ENCODE data around the gene NRSN1.

DNA sequence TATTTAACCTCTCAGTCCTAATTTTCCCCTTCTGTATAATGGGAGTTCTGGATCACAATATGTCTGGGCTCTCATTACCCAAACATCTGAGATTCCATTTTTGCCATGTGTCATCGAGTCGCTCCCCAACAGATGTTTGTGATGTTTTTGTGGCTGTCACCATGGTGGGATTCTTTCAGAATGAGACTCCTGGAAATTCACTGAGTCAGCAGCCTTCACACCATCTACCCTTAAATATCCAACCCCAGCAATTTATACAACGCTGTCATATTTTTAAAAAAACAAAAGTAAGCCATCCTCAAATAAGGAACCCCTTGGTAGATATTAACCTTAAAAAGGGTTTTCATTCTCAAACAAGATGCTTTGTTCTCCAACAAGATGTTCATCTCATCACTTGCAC is 20.9 kb downstream of the NRSN1 start:
- TF ChIP-seq, protein P1, sequence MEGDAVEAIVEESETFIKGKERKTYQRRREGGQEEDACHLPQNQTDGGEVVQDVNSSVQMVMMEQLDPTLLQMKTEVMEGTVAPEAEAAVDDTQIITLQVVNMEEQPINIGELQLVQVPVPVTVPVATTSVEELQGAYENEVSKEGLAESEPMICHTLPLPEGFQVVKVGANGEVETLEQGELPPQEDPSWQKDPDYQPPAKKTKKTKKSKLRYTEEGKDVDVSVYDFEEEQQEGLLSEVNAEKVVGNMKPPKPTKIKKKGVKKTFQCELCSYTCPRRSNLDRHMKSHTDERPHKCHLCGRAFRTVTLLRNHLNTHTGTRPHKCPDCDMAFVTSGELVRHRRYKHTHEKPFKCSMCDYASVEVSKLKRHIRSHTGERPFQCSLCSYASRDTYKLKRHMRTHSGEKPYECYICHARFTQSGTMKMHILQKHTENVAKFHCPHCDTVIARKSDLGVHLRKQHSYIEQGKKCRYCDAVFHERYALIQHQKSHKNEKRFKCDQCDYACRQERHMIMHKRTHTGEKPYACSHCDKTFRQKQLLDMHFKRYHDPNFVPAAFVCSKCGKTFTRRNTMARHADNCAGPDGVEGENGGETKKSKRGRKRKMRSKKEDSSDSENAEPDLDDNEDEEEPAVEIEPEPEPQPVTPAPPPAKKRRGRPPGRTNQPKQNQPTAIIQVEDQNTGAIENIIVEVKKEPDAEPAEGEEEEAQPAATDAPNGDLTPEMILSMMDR (conservative IDR thresholded peaks at IDR 0.05; ENCODE audit: low read depth in 2 of 2) = no peak
- TF ChIP-seq EZH2 (IDR thresholded peaks at IDR 0.05; ENCODE audit: low read depth, unreplicated experiment) (no peak), POLR2AphosphoS5 (IDR thresholded peaks at IDR 0.05; ENCODE audit: low read depth) (no peak), EZH2phosphoT487 (IDR thresholded peaks at IDR 0.05; ENCODE audit: unreplicated experiment) (no peak), JUNB (IDR thresholded peaks at IDR 0.05; ENCODE audit: unreplicated experiment) (no peak), CREB1 (CRISPR knock-in tag; IDR thresholded peaks at IDR 0.05; ENCODE audit: low read depth) (no peak), STAT1 (IDR thresholded peaks at IDR 0.05; ENCODE audit: unreplicated experiment) (no peak), ZNF114 (CRISPR knock-in tag; IDR thresholded peaks at IDR 0.05) (no peak)
- TF ChIP-seq, protein P2, sequence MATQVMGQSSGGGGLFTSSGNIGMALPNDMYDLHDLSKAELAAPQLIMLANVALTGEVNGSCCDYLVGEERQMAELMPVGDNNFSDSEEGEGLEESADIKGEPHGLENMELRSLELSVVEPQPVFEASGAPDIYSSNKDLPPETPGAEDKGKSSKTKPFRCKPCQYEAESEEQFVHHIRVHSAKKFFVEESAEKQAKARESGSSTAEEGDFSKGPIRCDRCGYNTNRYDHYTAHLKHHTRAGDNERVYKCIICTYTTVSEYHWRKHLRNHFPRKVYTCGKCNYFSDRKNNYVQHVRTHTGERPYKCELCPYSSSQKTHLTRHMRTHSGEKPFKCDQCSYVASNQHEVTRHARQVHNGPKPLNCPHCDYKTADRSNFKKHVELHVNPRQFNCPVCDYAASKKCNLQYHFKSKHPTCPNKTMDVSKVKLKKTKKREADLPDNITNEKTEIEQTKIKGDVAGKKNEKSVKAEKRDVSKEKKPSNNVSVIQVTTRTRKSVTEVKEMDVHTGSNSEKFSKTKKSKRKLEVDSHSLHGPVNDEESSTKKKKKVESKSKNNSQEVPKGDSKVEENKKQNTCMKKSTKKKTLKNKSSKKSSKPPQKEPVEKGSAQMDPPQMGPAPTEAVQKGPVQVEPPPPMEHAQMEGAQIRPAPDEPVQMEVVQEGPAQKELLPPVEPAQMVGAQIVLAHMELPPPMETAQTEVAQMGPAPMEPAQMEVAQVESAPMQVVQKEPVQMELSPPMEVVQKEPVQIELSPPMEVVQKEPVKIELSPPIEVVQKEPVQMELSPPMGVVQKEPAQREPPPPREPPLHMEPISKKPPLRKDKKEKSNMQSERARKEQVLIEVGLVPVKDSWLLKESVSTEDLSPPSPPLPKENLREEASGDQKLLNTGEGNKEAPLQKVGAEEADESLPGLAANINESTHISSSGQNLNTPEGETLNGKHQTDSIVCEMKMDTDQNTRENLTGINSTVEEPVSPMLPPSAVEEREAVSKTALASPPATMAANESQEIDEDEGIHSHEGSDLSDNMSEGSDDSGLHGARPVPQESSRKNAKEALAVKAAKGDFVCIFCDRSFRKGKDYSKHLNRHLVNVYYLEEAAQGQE (IDR thresholded peaks at IDR 0.05; ENCODE audit: unreplicated experiment) = no peak
